BE2C (cell line): ENCODE data around the gene RNF214.

Source experiments
- DNase-seq: peaks from one replicate; pipeline ENCODE4 v3.0.0-alpha.2; 2020
- H3K27me3 ChIP-seq: fragments of 250-450 bp; sonication (Bioruptor Pico); 2 replicates; pipeline ENCODE4 v1.5.1; 2020; ENCODE audit warnings: mild to moderate bottlenecking
- H3K36me3 ChIP-seq: fragments of 250-450 bp; sonication (Bioruptor Pico); 2 replicates; pipeline ENCODE4 v1.5.1; 2020; ENCODE audit warnings: mild to moderate bottlenecking
- H3K4me1 ChIP-seq: fragments of 250-450 bp; sonication (Bioruptor Pico); 2 replicates; pipeline ENCODE4 v1.5.1; 2020
- H3K4me3 ChIP-seq: 2 replicates; pipeline ENCODE4 v1.5.1; 2011; ENCODE audit warnings: low read depth, low read length
- H3K9me3 ChIP-seq: fragments of 250-450 bp; sonication (Bioruptor Pico); 2 replicates; pipeline ENCODE4 v1.5.1; 2020
- TF ChIP-seq, protein P1 (sequence below): IDR thresholded peaks from 2 replicates; pipeline ENCODE4 v1.5.1; 2012; ENCODE audit warnings: mild to moderate bottlenecking, low read depth, low read length

RNF214 gene

GRCh38 chr11:117187428-117187798 lies 45.1 kb upstream of the RNF214 start:
- Histone ChIP-seq H3K9me3 (no peaks in the 10 kb centered on the region), H3K4me1 (no peaks in the 10 kb centered on the region), H3K27me3 (no peaks in the 10 kb centered on the region), H3K36me3 (peaks cover 14% of the 10 kb centered on the region), H3K4me3 (no peak overlapping the region)
- DNase-seq, result no peak
- TF ChIP-seq, protein P1, sequence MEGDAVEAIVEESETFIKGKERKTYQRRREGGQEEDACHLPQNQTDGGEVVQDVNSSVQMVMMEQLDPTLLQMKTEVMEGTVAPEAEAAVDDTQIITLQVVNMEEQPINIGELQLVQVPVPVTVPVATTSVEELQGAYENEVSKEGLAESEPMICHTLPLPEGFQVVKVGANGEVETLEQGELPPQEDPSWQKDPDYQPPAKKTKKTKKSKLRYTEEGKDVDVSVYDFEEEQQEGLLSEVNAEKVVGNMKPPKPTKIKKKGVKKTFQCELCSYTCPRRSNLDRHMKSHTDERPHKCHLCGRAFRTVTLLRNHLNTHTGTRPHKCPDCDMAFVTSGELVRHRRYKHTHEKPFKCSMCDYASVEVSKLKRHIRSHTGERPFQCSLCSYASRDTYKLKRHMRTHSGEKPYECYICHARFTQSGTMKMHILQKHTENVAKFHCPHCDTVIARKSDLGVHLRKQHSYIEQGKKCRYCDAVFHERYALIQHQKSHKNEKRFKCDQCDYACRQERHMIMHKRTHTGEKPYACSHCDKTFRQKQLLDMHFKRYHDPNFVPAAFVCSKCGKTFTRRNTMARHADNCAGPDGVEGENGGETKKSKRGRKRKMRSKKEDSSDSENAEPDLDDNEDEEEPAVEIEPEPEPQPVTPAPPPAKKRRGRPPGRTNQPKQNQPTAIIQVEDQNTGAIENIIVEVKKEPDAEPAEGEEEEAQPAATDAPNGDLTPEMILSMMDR, result no peak

GRCh38 chr11:117187799-117188481 lies 44.5 kb upstream of the RNF214 start:
- Histone ChIP-seq H3K4me3 (no peak overlapping the region), H3K36me3 (peaks cover 14% of the 10 kb centered on the region), H3K27me3 (no peaks in the 10 kb centered on the region), H3K9me3 (no peaks in the 10 kb centered on the region), H3K4me1 (no peaks in the 10 kb centered on the region)
- TF ChIP-seq, protein P1, result no peak
- no peak for DNase-seq

- TF ChIP-seq, protein P1, result no peak
- no peak for DNase-seq
- no peak overlapping the region for H3K4me3 ChIP-seq
- no peaks in the 10 kb centered on the region for H3K9me3 ChIP-seq
- peaks cover 14% of the 10 kb centered on the region for H3K36me3 ChIP-seq
- no peaks in the 10 kb centered on the region for H3K4me1 ChIP-seq
- no peaks in the 10 kb centered on the region for H3K27me3 ChIP-seq
Observed at GRCh38 chr11:117188620-117189081, 43.8 kb upstream of the RNF214 start.

- TF ChIP-seq, protein P1, result no peak
- peaks cover 14% of the 10 kb centered on the region for H3K36me3 ChIP-seq
- H3K4me1 ChIP-seq, result no peaks in the 10 kb centered on the region
- no peaks in the 10 kb centered on the region for H3K9me3 ChIP-seq
- H3K4me3 ChIP-seq, result no peak overlapping the region
- no peak for DNase-seq
- no peaks in the 10 kb centered on the region for H3K27me3 ChIP-seq
Observed at GRCh38 chr11:117189191-117189940, 43.1 kb upstream of the RNF214 start.

DNA sequence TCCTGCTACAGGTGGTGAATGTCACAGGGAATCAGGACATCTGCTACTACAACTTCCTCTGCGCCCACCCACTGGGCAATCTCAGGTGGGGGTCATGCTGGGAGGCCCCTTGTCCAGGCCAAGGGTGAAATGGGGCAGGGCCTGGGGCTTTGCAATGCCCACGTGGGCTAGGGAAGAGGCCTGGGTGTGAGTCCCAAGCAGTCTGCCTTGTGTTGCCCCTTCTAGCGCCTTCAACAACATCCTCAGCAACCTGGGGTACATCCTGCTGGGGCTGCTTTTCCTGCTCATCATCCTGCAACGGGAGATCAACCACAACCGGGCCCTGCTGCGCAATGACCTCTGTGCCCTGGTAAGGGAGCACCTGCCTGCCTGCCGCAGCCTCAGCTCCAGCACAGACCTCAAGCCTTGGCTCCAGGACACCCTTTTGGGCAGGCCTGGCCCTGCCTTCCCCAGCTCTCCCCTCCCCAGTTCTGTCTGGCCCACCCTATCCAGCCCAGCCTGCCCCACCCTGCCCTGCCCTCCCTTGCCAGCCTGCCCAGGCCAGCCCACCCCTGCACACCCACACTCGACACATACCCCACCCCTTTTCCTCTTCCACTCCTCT lies 42.4 kb upstream of the RNF214 start:
- TF ChIP-seq, protein P1, result no peak
- H3K36me3 ChIP-seq, result peaks cover 14% of the 10 kb centered on the region
- no peaks in the 10 kb centered on the region for H3K27me3 ChIP-seq
- no peak for DNase-seq
- no peak overlapping the region for H3K4me3 ChIP-seq
- no peaks in the 10 kb centered on the region for H3K4me1 ChIP-seq
- no peaks in the 10 kb centered on the region for H3K9me3 ChIP-seq
